ENCODE results near the gene SDSL. TPM values are rescaled to one million over a fixed set of nuclear protein-coding genes. Genes with fewer than 3 reads are reported as not detected.

Gene SDSL
- total RNA-seq, 1 donor from 2014 or later, result 2.8 TPM

DNA sequence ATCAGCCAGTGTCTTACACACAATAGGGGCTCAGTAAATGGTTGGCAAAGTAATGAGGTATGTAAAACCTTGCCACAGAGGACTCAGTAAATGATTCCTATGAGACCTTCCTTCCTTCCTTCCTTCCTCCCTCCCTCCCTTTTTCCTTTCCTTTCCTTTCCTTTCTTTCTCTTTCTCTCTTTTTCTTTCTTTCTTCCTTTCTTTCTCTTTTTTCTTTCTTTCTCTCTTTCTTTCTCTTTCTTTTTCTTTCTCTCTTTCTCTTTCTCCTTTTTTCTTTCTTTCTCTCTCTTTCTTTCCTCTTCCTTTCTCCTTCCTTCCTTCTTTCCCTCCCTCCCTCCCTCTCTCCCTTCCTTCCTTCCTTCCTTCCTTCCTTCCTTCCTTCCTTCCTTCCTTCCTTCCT, 26.0 kb upstream of the SDSL start:
- no peak for DNase-seq (ENCODE audit: low read depth)

DNA sequence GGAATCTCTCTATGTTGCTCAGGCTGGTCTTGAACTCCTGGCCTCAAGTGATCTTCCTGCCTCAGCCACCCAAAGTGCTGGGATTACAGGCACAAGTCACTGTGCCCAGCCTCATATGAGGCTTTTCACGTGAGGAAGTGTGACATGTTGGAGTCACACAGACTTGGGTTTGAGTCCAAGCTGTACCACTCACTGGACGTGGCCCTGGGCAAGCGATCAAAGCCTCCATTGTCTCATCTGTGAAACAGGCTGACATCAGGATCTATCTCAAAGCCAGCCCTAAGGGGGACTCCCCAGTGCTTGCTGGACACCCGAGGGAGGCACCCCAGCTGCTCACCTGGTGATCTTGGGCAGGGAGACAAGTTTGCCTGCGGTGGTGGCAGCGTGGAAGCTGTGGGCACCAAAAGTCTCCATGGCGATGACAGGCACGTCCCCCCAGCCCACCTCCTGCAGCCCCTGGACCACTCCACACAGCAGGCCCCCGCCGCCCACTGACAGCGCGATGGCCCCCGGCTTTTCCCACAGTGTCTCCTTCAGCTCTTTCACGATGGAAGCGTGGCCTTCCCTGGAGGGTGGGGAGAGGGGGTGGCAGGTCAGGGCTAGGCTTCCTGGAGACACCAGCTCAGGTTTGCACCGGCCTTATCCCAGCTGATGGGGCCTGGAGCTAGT, 25.2 kb upstream of the SDSL start:
- no peak for DNase-seq (ENCODE audit: low read depth)

DNA sequence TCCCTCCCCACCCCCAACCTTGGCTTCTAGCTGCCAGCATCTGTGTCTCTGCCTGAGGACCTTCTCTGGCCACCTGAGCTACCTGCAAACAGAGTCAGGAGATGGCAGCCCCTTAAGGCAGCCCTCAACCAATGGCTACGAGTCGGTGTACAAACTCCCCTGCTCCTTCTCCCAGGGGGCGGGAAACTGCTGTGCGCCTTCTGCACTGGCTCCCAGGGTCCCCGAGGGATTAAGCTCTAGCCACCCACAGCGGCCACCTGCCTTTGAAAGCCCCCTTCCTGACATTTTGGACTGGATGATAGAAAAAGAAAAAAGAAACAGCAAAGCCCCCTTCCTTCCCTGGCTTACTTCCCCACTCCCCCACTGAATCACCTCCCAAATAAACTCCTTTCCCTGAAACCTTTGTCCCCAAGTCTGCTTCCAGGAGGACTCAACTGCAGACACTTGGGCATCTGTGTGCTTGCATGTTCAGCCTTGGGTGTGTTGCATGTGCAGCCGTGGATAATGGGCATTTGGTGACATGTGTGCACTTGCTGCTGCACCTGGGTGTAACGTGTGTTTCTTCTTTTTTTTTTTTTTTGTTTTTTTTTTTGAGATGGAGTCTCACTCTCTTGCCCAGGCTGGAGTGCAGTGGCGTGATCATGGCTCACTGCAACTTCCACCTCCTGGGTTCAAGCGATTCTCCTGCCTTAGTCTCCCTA, 24.5 kb upstream of the SDSL start:
- DNase-seq (ENCODE audit: low read depth), result no peak

DNA sequence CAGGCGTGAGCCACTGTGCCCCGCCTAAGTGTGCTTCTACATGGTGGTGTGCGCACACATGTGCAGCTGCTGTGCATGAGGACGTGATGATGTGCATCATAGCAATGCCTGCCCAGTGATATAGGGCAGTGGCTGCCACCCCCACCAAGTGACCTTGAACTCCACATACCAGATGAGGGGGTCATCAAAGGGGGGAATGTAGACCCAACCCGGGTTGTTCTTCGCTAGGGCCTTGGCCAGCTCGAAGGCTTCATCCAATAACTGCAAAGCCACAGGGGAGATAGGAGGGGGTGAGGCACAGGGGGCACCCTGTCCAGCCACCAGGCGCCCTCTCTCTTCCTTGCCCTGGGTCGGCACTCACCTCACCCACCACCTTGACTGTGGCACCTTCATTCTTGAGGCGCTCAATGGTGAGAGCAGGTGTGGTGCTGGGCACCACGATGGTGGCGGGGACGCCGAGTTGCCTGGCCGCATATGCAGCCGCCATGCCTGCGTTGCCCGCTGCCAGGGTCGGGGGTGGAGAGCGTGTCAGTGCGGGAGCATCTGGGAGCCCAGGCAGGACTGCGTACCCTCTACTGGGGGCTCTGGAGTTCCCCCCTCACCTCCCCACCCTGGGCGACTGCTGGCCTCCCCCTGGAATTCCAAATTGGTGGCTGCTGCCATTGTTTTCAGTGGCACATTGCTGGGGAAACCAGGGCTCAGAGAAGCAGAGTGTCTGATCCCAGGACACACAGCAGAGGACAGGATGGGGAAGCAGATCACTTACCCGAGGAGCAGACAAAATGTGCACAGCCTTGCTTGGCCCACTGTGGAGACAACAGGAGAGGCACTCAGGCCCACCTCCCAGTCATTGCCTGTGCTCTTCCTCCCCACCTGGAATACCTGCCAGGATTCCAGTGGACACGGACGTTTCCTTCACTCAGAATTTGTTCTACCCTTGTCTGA, 23.6 kb upstream of the SDSL start:
- no peak for DNase-seq (ENCODE audit: low read depth)

DNA sequence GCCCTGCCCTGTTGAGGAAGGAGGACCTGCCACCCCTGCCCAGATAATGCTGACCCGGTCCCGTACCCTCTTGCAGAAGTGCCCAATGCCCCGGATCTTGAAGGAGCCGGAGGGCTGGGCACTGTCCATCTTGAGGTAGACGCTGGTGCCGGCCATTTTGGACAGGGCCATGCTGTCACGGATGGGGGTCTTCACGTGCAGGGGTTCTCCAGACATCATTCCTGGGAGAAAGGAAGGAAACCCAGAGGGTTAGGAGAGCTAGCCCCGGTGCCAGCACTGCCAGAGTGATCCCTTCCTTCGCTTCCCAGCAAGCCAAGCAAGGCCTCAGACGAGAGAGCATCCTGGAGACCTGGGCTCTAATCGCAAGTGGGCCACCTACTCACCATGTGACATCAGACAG, 22.7 kb upstream of the SDSL start:
- DNase-seq (ENCODE audit: low read depth), result no peak

DNA sequence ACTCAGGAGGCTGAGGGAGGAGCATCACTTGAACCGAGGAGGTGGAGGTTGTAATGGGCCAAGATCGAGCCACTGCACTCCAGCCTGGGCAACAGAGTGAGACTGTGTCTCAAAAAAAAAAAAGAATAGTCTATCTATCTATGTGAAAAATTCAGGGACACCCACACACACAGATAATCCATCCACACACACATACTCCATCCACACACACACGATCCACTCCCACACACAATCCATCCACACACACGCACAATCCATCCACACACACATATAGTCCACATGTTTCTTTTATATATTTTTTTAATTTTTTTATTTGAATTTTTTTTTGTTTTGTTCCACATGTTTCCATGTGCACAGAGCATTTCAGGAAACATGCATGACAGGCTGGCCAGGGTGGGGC, 21.8 kb upstream of the SDSL start:
- DNase-seq (ENCODE audit: low read depth), result no peak

DNA sequence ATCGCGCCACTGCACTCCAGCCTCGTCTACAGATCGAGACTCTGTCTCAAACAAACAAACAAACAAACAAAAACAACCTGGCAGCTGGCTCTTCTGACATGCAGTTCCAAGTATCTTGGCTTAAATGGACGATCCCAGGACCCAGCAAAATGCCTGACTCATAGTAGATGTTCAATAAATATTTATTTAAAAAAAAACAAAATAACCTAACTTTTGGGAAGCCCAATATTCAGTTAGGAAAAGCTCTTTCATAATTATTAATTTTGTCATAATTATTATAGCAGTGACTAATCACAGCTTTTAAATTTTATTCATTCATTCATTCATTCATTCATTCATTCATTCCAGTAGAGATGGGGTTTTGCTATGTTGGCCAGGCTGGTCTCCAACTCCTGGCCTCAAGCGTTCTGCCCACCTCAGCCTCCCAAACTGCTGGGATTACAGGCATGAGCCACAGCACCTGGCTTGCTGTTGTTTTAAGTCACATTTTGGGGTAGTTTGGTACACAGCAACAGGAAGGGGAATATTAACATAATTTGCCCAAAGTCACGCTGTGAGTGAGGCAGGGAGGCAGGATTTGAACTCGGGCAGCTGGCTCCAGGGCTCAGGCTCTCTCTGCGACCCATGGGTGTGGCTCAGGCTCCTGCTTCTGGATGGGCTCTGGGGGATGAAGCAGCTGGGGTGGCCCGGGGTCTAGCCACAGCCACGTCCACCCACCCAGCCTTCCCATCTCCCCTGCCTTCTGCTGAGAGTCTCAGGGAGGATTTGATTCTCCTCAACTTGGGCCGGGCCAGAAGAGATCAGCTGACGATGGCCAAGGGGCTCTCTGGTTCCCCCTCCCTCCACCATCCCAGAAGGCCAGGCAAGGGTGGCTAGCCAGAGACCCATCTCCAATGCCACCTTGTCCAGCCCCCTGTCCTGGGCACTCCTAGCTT, 20.8 kb upstream of the SDSL start:
- DNase-seq (ENCODE audit: low read depth), result no peak

DNA sequence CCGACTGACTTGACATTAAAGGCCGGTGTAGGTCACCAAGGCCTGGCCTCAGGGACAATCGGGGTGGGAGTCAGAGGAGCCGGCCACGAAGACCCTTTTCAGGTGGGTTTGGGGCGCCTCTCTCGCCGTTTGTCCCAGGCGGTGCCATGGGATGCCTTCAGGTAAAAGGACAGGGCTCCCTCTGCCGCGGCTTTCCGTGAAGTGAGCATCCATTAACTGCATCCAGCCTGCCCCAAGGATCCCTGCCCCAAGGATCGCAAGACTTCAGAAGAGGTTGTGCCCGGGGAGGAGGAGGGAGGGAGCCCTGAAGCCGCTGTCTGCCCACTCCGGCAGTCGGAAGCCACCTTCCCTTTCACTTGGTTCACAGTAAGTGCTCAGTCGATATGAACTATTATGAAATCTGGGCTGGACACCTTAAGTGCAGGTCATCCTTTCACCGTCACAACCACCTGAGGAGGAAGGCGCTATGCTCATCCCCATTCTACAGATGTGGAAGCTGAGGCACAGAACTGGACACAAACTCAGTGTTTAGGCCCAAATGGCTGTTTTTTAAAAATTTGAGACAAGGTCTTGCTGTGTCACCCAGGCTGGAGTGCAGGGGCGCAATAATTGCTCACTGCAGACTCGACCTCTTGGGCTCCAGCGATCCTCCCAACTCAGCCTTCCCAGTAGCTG, 19.5 kb upstream of the SDSL start:
- no peak for DNase-seq (ENCODE audit: low read depth)

DNA sequence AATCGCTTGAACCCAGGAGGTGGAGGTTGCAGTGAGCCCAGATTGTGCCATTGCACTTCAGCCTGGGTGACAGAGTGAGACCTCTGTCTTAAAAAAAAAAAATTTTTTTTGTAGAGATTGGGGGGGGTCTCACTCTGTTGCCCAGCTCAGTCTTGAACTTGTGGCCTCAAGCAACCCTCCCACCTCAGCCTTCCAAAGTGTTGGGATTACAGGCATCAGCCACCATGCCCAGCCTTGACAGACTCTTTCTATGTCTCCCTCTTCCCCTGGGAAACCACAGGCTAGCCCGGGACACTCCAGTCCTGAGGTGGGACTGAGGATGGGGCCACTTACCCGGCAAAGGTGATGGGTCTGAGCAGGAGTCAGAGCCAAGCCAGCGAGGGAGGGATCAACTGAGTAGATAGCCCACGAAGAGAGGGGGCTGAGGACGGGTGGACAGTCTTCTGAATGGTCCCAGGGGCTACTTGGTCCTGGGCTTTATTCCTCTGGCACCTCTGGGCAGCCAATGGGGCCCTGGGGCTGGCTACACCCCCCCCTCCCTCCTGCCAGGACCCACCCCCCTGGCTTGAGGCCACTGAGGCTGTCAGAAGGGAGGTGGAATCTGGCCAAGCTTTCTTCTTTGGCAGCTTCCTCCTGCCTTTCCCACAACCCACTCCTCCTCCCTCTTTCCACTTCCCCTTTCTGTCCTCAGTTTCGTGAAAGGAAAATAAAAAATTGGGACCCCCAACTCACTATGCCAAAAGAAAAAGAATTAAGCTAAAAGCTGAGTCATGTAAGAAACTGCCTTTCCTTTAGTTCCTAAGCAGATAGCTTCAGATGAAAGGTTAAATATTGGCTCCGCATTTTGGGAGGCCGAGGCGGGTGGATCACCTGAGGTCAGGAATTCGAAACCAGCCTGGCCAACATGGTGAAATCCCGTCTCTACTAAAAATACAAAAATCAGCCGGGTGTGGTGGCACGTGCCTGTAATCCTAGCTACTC, 18.5 kb upstream of the SDSL start, which contains the start of gene SDS:
Gene SDS, minus strand, starts transcription at position 453 of the 981 bp plus-strand sequence. CDS start 4,179 bp downstream, outside the sequence.
- DNase-seq (ENCODE audit: low read depth), result peak; percentile 52

DNA sequence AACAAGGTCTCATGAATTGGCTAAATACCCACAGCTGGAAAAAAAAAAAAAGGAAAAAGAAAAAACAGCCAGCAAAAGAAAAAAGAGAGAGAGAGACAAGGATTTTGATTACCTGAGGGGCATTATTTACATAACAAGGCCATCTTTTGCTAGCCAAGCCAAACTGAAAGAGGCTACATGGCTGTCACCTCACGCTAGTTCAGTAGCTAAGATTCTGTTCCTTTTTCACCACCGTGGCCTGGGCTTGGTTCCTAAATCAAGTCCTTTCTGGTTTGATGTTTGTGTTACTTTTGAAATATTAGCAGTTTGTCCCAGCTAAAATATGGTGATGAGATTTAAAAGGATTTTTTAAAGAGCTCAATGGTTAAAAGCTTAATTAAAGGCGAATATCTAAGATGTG, 16.5 kb upstream of the SDSL start:
- no peak for DNase-seq (ENCODE audit: low read depth)

DNA sequence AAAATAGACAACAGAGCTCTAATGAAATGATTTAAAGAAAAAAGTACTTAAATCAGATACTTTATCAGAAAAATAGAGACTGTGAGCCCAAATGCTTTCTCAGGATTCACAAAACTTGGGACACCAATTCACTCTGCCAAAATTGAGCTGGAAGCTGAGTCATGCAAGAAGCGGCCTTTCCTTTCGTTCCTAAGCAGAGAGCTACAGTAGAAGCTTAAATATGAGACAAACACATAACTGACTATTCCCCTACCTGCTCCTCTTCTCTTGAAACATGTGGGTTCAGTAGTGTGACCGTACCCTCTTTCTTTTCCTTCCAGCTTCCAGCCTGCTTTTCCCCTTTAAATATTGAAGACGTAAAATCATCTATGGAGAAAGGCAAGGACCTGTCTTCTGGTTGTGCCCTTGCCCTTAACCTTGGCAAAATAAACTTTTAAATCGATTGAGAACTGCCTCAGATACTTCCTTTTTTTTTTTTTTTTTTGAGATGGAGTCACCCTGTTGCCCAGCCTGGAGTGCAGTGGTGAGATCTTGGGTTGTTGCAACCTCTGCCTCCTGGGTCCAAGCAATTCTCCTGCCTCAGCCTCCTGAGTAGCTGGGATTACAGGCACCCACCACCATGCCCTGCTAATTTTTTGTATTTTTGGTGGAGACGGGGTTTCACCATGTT, 14.1 kb upstream of the SDSL start:
- peak; percentile 42 for DNase-seq (ENCODE audit: low read depth)

DNA sequence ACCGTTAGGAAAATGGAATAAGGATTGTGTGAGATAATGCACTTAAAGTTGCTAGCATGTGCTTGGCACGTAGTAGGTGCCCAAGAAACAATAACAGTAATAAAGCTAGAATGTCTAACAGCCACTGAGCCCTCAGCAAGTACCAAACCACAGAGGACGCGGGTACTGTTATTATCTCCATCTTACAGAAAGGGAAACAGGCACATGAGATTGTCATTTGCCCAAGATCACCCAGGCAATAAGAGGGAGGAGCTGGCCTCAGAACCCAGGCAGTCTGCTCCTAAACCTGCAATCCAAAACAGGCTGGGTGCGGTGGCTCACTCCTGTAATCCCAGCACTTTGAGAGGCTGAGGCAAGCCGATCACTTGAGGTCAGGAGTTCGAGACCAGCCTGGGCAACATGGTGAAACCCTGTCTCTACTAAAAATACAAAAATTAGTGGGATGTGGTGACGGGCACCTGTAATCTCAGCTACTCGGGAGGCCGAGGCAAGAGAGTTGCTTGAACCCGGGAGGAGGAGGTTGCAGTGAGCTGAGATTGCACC, 13.4 kb upstream of the SDSL start:
- DNase-seq (ENCODE audit: low read depth), result no peak

DNA sequence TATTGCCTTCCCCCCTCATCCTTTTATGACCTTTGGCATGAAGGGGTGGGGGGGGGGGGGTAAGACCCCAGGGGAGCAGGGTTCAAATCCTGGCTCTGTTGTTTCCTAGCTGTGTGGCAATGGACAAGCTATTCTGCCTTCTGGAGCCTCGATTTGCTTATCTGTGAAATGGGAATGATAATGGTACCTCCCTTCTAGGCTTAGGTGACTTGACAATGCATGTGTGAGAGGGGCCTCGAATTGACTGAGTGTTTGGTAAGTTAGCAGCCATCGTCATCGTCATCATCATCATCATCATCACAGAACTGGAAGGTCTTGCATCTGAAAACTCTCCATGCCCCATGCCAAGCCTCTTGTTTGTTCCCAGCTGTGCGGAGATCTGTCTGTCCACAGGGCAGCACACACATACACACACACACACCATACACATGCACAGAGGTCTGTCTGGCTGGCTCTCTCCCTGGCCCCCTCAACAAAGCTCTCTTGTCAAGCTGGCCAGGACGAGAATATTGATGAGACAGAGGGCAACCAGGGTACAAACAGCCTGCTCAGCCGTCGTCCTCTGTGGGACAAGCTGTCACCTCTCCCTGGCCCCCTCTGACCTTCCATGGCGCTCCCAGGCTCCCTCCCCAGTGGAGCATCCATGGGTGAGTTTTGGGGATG, 12.6 kb upstream of the SDSL start:
- no peak for DNase-seq (ENCODE audit: low read depth)

DNA sequence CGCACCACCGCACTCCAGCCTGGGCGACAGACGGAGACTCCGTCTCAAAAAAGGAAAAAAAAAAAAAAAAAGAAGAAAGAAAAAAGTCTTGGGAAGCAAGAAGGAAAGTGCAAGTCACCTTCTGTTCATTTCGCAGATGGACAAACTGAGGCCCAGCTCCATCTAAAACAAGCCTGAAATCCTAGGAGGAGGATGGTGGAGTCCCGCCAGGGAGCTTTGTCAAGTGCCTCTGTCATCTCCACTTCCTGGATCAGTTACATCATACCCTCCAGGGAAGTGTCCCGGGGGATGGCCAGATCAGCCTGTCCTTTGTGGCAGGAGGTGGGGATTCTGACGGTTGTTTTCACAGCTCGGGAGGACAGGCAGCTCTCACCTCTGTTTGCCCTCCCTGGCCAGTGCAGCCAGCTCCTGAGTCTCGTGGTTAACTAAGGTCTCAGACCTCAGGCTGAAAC, 8.7 kb upstream of the SDSL start:
- DNase-seq (ENCODE audit: low read depth), result no peak

DNA sequence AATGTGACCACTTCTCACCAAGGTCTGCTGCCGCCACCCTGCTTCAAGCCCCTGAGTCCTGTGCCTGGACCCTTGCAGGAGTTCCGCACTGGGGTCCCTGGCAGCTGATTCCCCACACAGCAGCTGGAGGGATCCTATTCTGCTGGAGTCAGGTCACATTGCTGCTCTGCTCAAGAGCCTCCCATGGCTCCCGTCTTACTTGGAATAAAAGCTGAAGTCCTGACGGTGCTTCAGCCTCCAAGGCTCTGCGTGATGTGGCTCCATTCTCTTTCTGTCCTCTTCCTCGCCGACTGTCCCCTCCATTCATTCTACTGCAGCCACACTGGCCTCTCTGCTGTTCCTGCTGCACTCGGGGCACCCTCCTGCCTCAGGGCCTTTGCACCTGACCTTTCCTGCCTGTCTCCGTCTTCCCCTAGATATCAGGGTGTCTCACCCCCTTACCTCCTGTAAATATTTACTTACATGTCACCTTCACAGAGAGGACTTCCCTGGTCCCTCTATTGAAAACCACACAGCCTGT, 7.6 kb upstream of the SDSL start:
- DNase-seq (ENCODE audit: low read depth), result no peak

DNA sequence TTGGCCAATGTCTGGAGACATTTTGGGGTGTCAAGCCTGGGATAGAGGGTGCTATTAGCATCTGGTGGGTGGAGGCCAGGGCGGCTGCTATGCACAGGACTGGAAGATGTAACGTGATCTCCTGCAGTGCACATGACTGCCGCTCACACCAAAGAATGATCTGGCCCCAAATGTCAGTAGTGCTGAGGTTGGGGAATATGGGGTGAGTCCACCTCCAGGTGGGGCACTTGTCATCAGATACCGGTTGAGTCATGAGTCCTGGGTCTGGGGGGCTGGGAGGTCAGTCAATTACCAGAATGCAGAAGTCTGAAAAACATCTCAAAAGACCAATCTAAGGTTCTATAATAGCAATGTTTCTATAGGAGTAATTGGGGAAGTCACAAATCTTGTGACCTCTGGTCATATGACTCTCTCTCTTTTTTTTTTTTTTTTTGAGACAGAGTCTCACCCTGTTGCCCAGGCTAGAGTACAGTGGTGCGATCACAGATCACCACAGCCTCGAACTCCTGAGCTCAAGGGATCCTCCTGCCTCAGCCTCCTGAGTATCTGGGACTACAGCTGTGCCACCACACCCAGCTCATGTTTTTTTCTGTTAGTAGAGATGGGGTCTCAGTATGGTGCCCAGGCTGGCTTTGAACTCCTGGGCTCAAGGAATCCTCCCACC, 6.0 kb upstream of the SDSL start:
- DNase-seq (ENCODE audit: low read depth), result peak; percentile 16

Data from myocyte (in vitro differentiated cells).